ENCODE measurements around the gene TECTA. TPM values are rescaled to one million over a fixed set of nuclear protein-coding genes. Genes with fewer than 3 reads are reported as not detected.

The TECTA gene
- polyA plus RNA-seq, 1 donor from 2014 or later = 3.3 TPM

- H3K9me2 ChIP-seq (ENCODE audit: insufficient read depth, low read length) = no peaks in the 10 kb centered on the region
- H3K79me2 ChIP-seq (replicated peaks; ENCODE audit: insufficient read depth, low read length) = no peaks in the 10 kb centered on the region
- no peaks in the 10 kb centered on the region for H3K36me3 ChIP-seq (ENCODE audit: insufficient read depth, low read length)
- TF ChIP-seq, protein P1, sequence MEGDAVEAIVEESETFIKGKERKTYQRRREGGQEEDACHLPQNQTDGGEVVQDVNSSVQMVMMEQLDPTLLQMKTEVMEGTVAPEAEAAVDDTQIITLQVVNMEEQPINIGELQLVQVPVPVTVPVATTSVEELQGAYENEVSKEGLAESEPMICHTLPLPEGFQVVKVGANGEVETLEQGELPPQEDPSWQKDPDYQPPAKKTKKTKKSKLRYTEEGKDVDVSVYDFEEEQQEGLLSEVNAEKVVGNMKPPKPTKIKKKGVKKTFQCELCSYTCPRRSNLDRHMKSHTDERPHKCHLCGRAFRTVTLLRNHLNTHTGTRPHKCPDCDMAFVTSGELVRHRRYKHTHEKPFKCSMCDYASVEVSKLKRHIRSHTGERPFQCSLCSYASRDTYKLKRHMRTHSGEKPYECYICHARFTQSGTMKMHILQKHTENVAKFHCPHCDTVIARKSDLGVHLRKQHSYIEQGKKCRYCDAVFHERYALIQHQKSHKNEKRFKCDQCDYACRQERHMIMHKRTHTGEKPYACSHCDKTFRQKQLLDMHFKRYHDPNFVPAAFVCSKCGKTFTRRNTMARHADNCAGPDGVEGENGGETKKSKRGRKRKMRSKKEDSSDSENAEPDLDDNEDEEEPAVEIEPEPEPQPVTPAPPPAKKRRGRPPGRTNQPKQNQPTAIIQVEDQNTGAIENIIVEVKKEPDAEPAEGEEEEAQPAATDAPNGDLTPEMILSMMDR (IDR thresholded peaks at IDR 0.05; ENCODE audit: poor library complexity, severe bottlenecking) = no peak
- TF ChIP-seq TAF1 (IDR thresholded peaks at IDR 0.05; ENCODE audit: low read depth) = no peak
- no peak for TF ChIP-seq POLR2AphosphoS5 (IDR thresholded peaks at IDR 0.05)
- no peak for TF ChIP-seq EZH2 (IDR thresholded peaks at IDR 0.05; ENCODE audit: borderline replicate concordance, insufficient read depth, low read length, poor library complexity, severe bottlenecking)
- TF ChIP-seq MXI1 (conservative IDR thresholded peaks at IDR 0.05; ENCODE audit: poor library complexity, severe bottlenecking) = no peak
- no peak for TF ChIP-seq RAD21 (conservative IDR thresholded peaks at IDR 0.05)
- TF ChIP-seq EP300 (conservative IDR thresholded peaks at IDR 0.05; ENCODE audit: poor library complexity, severe bottlenecking) = no peak
- no peak for TF ChIP-seq SMC3 (conservative IDR thresholded peaks at IDR 0.05; ENCODE audit: poor library complexity)
- TF ChIP-seq, protein P2, sequence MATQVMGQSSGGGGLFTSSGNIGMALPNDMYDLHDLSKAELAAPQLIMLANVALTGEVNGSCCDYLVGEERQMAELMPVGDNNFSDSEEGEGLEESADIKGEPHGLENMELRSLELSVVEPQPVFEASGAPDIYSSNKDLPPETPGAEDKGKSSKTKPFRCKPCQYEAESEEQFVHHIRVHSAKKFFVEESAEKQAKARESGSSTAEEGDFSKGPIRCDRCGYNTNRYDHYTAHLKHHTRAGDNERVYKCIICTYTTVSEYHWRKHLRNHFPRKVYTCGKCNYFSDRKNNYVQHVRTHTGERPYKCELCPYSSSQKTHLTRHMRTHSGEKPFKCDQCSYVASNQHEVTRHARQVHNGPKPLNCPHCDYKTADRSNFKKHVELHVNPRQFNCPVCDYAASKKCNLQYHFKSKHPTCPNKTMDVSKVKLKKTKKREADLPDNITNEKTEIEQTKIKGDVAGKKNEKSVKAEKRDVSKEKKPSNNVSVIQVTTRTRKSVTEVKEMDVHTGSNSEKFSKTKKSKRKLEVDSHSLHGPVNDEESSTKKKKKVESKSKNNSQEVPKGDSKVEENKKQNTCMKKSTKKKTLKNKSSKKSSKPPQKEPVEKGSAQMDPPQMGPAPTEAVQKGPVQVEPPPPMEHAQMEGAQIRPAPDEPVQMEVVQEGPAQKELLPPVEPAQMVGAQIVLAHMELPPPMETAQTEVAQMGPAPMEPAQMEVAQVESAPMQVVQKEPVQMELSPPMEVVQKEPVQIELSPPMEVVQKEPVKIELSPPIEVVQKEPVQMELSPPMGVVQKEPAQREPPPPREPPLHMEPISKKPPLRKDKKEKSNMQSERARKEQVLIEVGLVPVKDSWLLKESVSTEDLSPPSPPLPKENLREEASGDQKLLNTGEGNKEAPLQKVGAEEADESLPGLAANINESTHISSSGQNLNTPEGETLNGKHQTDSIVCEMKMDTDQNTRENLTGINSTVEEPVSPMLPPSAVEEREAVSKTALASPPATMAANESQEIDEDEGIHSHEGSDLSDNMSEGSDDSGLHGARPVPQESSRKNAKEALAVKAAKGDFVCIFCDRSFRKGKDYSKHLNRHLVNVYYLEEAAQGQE (IDR thresholded peaks at IDR 0.05; ENCODE audit: borderline replicate concordance) = no peak
- H3K27me3 ChIP-seq (ENCODE audit: insufficient read depth, low read depth, low read length) = no peaks in the 10 kb centered on the region
- H3K27ac ChIP-seq (ENCODE audit: low read length) = no peak overlapping the region
- H3K9me3 ChIP-seq (ENCODE audit: low read length) = no peaks in the 10 kb centered on the region
- H3K4me3 ChIP-seq (ENCODE audit: low read length) = no peak overlapping the region
- H2AFZ ChIP-seq (ENCODE audit: low read depth, low read length) = no peak overlapping the region
- H4K20me1 ChIP-seq (ENCODE audit: insufficient read depth) = no peaks in the 10 kb centered on the region
- H3K9ac ChIP-seq (ENCODE audit: low read length) = no peak overlapping the region
- H3F3A ChIP-seq (ENCODE audit: insufficient read depth, low read length, poor library complexity, severe bottlenecking) = no peaks in the 10 kb centered on the region
- no peak overlapping the region for H3K4me2 ChIP-seq (ENCODE audit: low read length)
Measured at GRCh38 chr11:121180183-121180582, 79.1 kb downstream of the TECTA start.

GRCh38 chr11:121188776-121189175 is 87.7 kb downstream of the TECTA start:
- no peaks in the 10 kb centered on the region for H3F3A ChIP-seq (ENCODE audit: insufficient read depth, low read length, poor library complexity, severe bottlenecking)
- H3K36me3 ChIP-seq (ENCODE audit: insufficient read depth, low read length) = no peaks in the 10 kb centered on the region
- no peaks in the 10 kb centered on the region for H4K20me1 ChIP-seq (ENCODE audit: insufficient read depth)
- H3K27ac ChIP-seq (ENCODE audit: low read length) = no peak overlapping the region
- no peak overlapping the region for H3K9ac ChIP-seq (ENCODE audit: low read length)
- H3K4me2 ChIP-seq (ENCODE audit: low read length) = no peak overlapping the region
- no peaks in the 10 kb centered on the region for H3K9me3 ChIP-seq (ENCODE audit: low read length)
- H3K79me2 ChIP-seq (replicated peaks; ENCODE audit: insufficient read depth, low read length) = no peaks in the 10 kb centered on the region
- H3K27me3 ChIP-seq (ENCODE audit: insufficient read depth, low read depth, low read length) = no peaks in the 10 kb centered on the region
- TF ChIP-seq POLR2AphosphoS5 (IDR thresholded peaks at IDR 0.05) (no peak), MXI1 (conservative IDR thresholded peaks at IDR 0.05; ENCODE audit: poor library complexity, severe bottlenecking) (no peak), EZH2 (IDR thresholded peaks at IDR 0.05; ENCODE audit: borderline replicate concordance, insufficient read depth, low read length, poor library complexity, severe bottlenecking) (no peak), RAD21 (conservative IDR thresholded peaks at IDR 0.05) (no peak), TAF1 (IDR thresholded peaks at IDR 0.05; ENCODE audit: low read depth) (no peak), SMC3 (conservative IDR thresholded peaks at IDR 0.05; ENCODE audit: poor library complexity) (no peak), EP300 (conservative IDR thresholded peaks at IDR 0.05; ENCODE audit: poor library complexity, severe bottlenecking) (no peak)
- TF ChIP-seq, protein P1 (IDR thresholded peaks at IDR 0.05; ENCODE audit: poor library complexity, severe bottlenecking) = no peak
- TF ChIP-seq, protein P2 (IDR thresholded peaks at IDR 0.05; ENCODE audit: borderline replicate concordance) = no peak
- no peak overlapping the region for H2AFZ ChIP-seq (ENCODE audit: low read depth, low read length)
- H3K4me3 ChIP-seq (ENCODE audit: low read length) = no peak overlapping the region
- H3K9me2 ChIP-seq (ENCODE audit: insufficient read depth, low read length) = no peaks in the 10 kb centered on the region
